Activated T-helper 17 cell treated with anti-CD3 and anti-CD28 coated beads, Interleukin-2, amount 50 U/mL, for 72 hours (primary cell): Measurements from ENCODE around the gene RSPH10B. TPM values are rescaled to one million over a fixed set of nuclear protein-coding genes. Genes with fewer than 3 reads are reported as not detected.
"Not testable (repeated sequence)": the region's sequence is repeated elsewhere in the genome, so short reads cannot be mapped to it uniquely, and the experiment has no call there.

Experiments
- ATAC-seq: fragments of 150-1000 bp; cut with Tn5 transposase; replicated peaks from 2 replicates; pipeline ENCODE4 v1.10.0; 2021; ENCODE audit warnings: mild to moderate bottlenecking, moderate library complexity
- H3K27ac Mint-ChIP-seq: one replicate; pipeline ENCODE4 v1.8.0; 2022; ENCODE audit warnings: mixed read lengths
- H3K27me3 Mint-ChIP-seq: one replicate; pipeline ENCODE4 v1.8.0; 2022; ENCODE audit warnings: mixed read lengths
- H3K36me3 Mint-ChIP-seq: one replicate; pipeline ENCODE4 v1.8.0; 2022; ENCODE audit warnings: low read depth, mild to moderate bottlenecking, mixed read lengths
- H3K4me1 Mint-ChIP-seq: one replicate; pipeline ENCODE4 v1.8.0; 2022; ENCODE audit warnings: mixed read lengths
- H3K4me3 Mint-ChIP-seq: one replicate; pipeline ENCODE4 v1.8.0; 2022; ENCODE audit warnings: mild to moderate bottlenecking, mixed read lengths
- H3K9me3 Mint-ChIP-seq: one replicate; pipeline ENCODE4 v1.8.0; 2022; ENCODE audit warnings: mixed read lengths
- total RNA-seq, 2 donors: library from RNA; stranded (reverse); gene quantifications; one replicate each; pipeline ENCODE4 v1.2.3, GENCODE V29; 2022

RSPH10B gene
- total RNA-seq, 2 donors from 2014 or later, result 0.11 to 2.2 TPM

DNA sequence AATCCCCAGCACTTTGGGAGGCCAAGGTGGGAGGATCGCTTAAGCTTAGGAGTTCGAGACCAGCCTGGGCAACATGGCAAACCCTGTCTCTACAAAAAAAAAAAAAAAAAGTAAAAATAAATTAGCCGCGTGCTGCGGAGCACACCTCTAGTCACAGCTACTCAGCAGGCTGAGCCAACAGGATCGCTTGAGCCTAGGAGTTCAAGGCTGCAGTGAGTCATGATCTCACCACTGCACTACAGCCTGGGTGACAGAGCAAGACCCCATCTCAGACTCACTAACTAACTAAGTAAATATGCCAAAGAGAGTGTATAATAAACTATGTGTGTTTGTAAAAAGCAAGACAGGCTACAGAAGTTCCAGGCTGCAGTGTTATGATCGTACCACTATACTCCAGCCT, 6.7 kb downstream of the RSPH10B start:
- not testable (repeated sequence) for H3K4me1 Mint-ChIP-seq, H3K4me3 Mint-ChIP-seq, H3K27me3 Mint-ChIP-seq, H3K27ac Mint-ChIP-seq, ATAC-seq, H3K36me3 Mint-ChIP-seq, H3K9me3 Mint-ChIP-seq

DNA sequence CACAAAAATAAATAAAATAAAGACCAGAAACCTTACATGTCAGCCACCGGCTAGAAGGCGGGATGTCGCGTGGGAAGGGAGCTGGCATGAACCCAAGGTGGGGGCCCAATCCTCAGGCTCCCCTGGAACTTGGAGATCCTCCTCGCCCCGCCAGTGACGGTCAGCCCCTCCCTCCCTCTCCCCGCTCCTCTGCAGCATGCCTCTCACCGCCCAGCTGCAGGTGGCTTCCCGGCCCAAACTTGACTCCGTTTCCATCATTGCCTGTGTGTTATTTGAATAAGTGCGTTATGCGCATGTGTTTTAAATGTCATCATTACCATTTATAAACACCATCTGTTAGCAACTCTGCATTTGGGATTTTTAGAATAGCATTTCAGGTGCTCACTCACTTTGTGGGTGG, 7.3 kb downstream of the RSPH10B start:
- not testable (repeated sequence) for H3K4me1 Mint-ChIP-seq, H3K27ac Mint-ChIP-seq, ATAC-seq, H3K4me3 Mint-ChIP-seq, H3K36me3 Mint-ChIP-seq, H3K9me3 Mint-ChIP-seq, H3K27me3 Mint-ChIP-seq

DNA sequence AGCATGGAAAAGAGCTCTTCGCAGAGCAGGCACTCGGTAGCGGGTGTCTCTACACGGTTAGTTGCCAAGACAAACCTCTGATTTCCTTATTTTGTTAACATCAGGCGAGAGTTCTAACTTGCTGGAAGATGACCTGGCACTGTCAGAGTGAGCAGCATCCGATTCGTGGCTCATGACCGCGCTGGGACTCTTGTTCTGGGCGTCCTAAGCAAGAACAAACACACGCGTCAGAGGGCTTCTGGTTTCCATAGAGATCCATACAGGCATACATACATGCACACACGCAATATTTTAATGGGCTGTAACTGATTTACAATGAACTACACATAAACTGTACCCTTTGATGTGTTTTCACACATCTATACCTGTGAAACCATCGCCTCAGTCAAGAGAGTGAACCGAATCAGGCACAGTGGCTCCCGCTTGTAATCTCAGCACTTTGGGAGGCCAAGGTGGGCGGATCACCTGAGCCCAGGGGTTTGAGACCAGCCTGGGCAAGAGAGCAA, 35.5 kb downstream of the RSPH10B start:
- not testable (repeated sequence) for H3K27me3 Mint-ChIP-seq, H3K4me1 Mint-ChIP-seq, H3K36me3 Mint-ChIP-seq, H3K27ac Mint-ChIP-seq, H3K9me3 Mint-ChIP-seq, H3K4me3 Mint-ChIP-seq, ATAC-seq

DNA sequence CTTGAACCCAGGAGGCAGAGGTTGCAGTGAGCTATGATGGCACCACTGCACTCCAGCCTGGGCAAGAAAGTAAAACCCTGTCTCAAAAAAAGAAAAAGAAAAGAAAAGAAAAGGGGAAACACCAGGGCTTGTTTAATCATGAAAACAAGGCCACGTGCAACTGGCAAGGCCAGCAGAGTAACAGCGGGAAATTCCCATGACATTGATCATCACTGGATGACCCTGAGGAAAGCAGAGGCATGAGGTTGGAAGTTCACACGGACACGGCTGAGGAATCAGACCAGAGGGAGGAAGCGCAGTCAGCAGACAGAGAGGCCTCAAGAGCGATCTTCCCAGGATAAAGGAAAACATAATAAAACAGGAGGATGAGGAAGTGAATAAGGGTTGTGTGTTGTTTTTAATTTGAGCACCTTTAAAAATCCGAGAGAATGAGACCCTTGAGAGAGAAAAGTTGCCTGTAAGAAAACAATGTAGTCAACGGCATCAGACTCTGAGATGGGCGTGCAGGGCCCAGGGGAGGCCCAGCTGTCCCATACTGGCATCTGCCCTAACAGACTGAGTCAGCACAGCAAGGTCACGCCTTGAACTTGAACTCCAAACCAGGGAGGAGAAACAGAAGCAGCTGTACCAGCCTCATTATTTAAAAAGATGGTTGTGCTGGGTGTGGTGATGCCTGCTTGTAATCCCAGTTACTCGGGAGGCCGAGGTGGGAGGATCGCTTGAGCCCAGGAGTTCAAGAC, 38.4 kb downstream of the RSPH10B start:
- not testable (repeated sequence) for H3K36me3 Mint-ChIP-seq, H3K27ac Mint-ChIP-seq, H3K27me3 Mint-ChIP-seq, ATAC-seq, H3K4me1 Mint-ChIP-seq, H3K4me3 Mint-ChIP-seq, H3K9me3 Mint-ChIP-seq

DNA sequence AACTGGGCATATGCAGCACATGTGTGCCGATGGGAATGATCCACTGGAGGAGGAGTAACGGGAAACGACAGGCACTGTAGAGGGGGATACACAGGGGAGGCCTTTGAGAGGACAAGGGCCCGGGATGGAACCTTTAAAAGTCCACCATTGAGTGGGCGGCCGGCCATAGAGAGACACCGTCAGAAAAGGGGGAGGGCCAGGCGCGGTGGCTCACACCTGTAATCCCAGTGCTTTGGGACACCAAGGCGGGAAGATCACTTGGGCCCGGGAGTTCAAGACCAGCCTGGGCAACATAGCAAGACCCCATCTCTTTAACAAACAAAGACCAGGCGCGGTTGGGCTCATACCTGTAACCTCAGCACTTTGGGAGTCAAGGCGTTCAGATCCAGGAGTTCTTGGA, 39.2 kb downstream of the RSPH10B start:
- not testable (repeated sequence) for H3K27ac Mint-ChIP-seq, H3K27me3 Mint-ChIP-seq, H3K4me3 Mint-ChIP-seq, H3K36me3 Mint-ChIP-seq, H3K9me3 Mint-ChIP-seq, H3K4me1 Mint-ChIP-seq, ATAC-seq

DNA sequence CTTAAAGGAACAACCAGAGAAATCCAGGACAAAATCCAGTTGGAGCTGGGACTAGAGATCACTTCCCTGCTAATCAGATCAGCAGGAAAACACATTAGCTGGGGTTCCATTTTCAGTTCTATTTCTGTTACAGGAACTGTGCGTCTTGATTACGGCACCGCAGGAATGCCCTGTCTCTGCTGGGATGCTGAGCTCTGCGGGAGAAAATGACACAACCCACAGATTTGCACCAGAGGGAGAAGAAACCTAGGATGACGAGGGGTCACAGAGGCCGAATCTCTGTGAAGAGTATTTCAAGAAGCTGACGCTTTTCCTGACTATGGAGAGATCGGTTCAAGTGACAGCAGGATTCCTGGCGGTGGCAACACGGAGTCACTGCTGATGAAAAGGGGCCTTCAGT, 40.2 kb downstream of the RSPH10B start:
- H3K4me1 Mint-ChIP-seq, H3K4me3 Mint-ChIP-seq, ATAC-seq, H3K36me3 Mint-ChIP-seq, H3K27me3 Mint-ChIP-seq, H3K27ac Mint-ChIP-seq, H3K9me3 Mint-ChIP-seq: not testable (repeated sequence)

DNA sequence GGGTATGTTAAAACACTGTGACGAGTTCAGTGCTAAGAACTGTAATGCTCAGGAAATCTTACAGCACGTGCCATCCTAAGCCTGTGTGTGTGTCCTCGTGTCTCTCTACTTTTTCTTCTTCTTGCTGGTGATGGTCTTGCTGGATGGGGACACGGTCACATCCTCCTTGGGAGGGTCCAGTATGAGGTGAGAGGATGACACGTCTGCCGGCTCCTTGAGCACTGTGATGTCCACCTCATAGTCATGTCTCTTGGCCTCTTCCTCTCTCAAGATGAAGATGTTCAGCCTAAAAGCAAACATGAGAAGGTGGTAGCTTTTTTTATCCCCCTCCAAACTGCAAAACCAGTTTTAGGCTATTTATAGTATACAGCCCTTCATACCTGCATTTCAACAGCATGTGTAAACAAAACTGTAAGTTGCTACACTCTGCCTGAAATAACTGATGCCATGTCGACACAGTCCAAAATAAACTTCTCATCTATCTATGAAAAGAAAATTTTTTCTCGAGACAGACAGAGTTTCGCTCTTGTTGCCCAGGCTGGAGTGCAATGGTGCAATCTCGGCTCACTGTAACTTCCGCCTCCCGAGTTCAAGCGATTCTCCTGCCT, 44.1 kb downstream of the RSPH10B start:
- H3K27me3 Mint-ChIP-seq, H3K4me3 Mint-ChIP-seq, H3K27ac Mint-ChIP-seq, H3K36me3 Mint-ChIP-seq, ATAC-seq, H3K4me1 Mint-ChIP-seq, H3K9me3 Mint-ChIP-seq: not testable (repeated sequence)

DNA sequence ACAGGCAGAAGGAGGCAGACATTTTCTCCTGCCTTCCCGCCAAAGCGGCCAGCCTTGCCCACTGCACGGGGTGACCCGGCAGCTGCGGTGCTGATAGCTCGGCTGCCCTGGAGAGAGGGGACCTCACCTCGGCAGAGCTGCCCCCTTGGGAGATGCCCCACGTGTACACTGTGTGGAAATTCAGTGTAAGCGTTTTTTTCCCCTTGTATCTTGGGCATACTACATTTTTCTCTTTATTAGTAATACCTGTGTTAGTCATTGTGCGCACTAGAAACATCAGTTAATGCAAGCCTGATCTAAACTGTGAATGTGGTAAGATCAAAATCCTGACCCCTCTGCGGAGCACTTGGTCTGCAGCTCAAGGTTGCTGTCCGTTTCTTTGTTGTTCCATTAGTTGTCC, 45.9 kb downstream of the RSPH10B start:
- not testable (repeated sequence) for H3K36me3 Mint-ChIP-seq, H3K9me3 Mint-ChIP-seq, H3K4me3 Mint-ChIP-seq, H3K27ac Mint-ChIP-seq, H3K4me1 Mint-ChIP-seq, H3K27me3 Mint-ChIP-seq
- peak; percentile 47 for ATAC-seq

DNA sequence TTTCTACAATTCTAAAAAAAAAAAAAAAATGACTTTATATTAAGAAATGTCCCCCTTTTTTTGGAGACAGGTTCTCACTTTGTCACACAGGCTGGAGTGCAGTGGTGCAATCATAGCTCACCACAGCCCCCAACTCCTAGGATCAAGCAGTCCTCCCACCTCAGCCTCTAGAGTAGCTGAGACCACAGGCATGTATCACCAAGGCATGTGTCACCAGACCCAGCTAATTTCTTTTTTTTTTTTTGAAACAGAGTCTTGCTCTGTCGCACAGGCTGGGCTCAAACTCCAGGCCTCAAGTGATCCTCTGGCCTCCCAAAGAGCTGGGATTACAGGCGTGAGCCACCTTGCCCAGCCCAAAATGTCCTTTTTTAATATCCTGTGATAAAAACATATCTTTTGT, 46.3 kb downstream of the RSPH10B start:
- peak; percentile 37 for ATAC-seq
- not testable (repeated sequence) for H3K4me1 Mint-ChIP-seq, H3K4me3 Mint-ChIP-seq, H3K36me3 Mint-ChIP-seq, H3K9me3 Mint-ChIP-seq, H3K27me3 Mint-ChIP-seq, H3K27ac Mint-ChIP-seq

DNA sequence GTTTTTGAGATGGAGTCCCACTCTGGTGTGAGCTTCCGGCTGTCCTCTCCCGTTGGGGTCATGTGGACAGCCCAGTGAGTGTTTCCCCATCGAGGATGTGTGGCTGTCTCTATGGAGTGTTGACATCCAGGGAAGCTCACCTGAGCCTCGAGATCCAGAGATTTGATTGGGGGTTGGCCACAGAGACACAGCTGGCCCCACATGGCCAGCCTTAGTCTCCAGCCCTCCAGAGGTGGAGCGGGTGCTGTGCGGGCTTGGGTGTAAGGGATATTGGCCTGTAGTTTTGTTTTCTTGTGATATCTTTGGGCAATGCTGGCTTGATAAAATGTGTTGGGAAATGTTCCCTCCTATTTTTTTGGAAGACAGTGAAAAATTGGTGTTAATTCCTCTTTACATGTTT, 54.0 kb downstream of the RSPH10B start:
- H3K27me3 Mint-ChIP-seq, H3K9me3 Mint-ChIP-seq, H3K27ac Mint-ChIP-seq, H3K4me3 Mint-ChIP-seq, H3K4me1 Mint-ChIP-seq, ATAC-seq: not testable (repeated sequence)
- H3K36me3 Mint-ChIP-seq, result peaks cover 10% of the 10 kb centered on the region

DNA sequence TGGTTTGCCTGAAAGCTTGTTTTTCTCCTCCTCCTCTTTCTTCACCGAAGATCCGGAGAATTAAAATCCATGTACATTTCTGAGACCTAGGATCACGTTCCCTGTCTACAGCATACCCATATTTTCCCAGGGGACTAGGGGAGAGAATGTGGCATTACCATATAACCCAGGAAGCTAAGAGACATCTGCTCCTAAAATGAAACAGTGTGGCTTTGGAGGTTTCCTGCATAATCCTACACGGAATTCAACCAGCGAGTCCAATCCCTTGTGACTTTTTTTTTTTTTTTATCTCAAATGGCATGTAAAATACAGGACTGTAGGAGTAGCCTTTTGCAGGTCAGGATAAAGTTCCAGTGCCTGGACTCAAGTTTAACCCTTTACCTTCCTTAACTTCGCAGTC, 61.7 kb downstream of the RSPH10B start:
- ATAC-seq, H3K27ac Mint-ChIP-seq, H3K4me3 Mint-ChIP-seq, H3K4me1 Mint-ChIP-seq, H3K9me3 Mint-ChIP-seq, H3K27me3 Mint-ChIP-seq: not testable (repeated sequence)
- peaks cover 66% of the 10 kb centered on the region for H3K36me3 Mint-ChIP-seq

DNA sequence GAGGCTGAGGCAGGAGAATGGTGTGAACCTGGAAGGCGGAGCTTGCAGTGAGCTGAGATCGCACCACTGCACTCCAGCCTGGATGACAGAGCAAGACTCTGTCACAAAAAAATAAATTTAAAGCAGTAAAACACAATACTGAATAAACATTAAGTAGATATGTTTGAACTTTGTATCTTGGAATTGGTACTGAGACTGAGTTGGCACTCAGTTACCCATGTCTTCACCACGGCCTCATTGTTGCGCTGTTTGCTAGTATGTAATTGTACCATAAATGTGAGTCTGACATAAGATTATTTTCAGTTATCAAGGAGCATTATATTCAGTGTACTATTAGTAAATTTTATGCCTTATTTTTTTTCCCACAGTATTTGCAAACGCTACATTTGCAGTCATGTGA, 65.8 kb downstream of the RSPH10B start:
- H3K36me3 Mint-ChIP-seq, result peaks cover 71% of the 10 kb centered on the region
- H3K4me3 Mint-ChIP-seq, H3K4me1 Mint-ChIP-seq, H3K9me3 Mint-ChIP-seq, H3K27ac Mint-ChIP-seq, H3K27me3 Mint-ChIP-seq, ATAC-seq: not testable (repeated sequence)

DNA sequence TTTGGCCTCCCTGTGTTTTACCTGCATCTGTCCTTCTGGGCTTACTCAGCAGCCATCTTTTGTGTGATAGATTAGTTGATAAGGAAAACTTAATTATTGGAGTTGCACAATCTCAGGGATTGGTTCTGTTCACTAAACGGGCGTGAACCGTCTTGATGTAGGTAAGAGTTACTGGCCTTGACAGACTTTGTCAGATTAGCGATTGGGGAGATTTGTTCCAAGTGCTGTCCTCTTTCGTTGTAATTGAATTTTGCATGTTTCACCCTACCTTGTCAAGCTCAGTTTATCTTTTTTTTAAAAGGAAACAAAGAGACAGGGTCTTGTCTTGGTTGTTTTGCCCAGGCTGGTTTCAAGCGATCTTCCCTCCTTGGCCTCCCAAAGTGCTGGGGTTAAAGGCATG, 67.5 kb downstream of the RSPH10B start:
- peaks cover 62% of the 10 kb centered on the region for H3K36me3 Mint-ChIP-seq
- H3K4me3 Mint-ChIP-seq, H3K27me3 Mint-ChIP-seq, ATAC-seq, H3K27ac Mint-ChIP-seq, H3K4me1 Mint-ChIP-seq, H3K9me3 Mint-ChIP-seq: not testable (repeated sequence)

DNA sequence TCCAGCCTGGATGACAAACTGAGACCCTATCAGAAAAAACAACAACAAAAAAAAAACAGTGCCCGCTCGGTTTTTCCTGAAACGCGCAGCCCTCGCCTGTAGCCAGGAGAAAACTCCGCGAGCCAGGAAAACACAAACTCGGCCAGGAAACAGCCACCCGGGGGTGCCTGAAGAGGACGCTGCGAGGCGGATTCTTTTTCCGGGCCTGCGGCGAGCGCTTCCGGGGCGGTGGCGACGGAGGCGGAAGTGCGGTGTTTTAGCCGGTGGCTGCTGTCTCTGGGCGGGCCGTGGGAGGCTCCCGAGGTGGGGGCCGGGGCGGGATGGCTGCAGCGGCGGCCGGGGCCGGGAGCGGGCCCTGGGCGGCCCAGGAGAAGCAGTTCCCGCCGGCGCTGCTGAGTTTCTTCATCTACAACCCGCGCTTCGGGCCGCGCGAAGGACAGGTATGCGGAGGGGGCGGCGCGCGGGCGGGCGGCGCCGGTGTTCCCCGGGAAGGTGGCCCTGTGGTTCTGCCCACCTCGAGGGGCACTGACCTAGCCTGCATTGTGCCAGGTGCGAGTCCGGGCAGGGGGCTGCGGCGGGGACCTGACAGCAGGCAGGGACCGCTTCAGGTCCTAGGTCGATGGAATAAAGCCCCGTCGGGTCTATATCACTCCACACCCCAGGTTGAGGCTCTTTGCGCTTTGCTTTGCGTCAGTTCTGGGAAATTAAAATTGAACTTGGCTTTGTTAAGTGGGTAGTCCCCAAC, 71.8 kb downstream of the RSPH10B start, which contains the start of gene CCZ1:
TSS of gene CCZ1 (plus strand) at position 254 of the 745 bp plus-strand sequence. CDS start at position 321, 67 bp downstream.
- Mint-ChIP-seq H3K27ac (peak within 1 kb of the TSS; percentile 76), H3K36me3 (peaks cover 24% of the 10 kb centered on the region), H3K4me3 (peak within 1 kb of the TSS; percentile 71)
- ATAC-seq, result peak; percentile 97
- not testable (repeated sequence) for H3K27me3 Mint-ChIP-seq, H3K9me3 Mint-ChIP-seq, H3K4me1 Mint-ChIP-seq

DNA sequence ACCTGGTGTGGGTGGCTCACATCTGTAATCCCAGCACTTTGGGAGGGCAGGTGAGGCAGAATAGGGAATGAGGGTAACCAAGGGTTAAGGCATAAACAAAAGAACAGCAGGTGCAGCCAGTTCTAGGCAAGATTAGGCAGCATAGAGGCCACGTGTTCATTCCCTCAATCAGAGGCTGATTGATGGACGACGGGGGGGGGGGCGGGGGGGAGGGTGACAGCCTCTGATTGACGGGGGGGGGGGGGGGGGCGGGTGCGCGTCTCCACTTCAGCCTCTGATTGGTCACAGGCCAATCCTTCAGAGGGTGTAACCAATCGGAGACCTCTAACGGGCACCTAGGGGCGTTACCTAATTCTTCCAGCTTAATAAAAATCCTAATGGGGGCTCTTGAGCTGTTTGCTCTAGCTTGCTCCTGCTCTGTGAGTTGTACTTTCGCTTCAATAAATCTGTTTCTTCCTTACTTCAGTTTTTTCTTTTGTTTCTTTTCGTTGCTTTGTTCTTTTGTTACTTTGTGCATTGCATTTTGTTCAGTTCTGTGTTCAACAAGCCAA, 73.0 kb downstream of the RSPH10B start:
- ATAC-seq, result not testable (repeated sequence)

More for the DNA sequence above, 73.0 kb downstream of the RSPH10B start:
- Mint-ChIP-seq H3K4me3 (peak overlapping the region; percentile 23), H3K36me3 (peaks cover 12% of the 10 kb centered on the region)
- H3K27ac Mint-ChIP-seq, H3K9me3 Mint-ChIP-seq, H3K27me3 Mint-ChIP-seq, H3K4me1 Mint-ChIP-seq: not testable (repeated sequence)
